Measurements from ENCODE around the gene ALDOB.

The ALDOB gene

DNA sequence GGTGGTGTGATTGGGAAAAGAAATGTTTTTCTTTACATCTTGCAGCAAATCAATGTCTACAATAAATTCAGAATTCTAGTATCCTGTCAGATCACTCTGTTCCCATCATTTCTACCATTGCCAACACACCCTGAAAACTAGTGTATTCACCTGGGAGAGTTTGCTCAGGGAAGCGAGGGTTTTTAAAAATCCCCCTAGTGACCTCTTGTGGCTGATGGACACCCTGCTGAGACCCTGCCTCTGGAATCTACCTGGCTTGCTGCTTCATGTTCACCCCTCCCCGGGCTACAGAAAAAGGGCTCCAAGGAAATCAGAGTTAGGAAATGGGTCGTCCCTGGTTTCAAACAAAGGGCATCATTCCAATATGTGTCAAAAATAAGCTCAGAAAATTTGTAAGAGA, 21.4 kb upstream of the ALDOB start:
- H3K4me3 ChIP-seq (ENCODE audit: low read depth, low read length), result no peak overlapping the region
- TF ChIP-seq EGR2 (tag by site-specific recombination; IDR thresholded peaks at IDR 0.05; ENCODE audit: low read depth) (no peak), ZNF112 (tag by site-specific recombination; IDR thresholded peaks at IDR 0.05) (no peak), RBAK (tag by site-specific recombination; IDR thresholded peaks at IDR 0.05) (no peak), ZNF48 (tag by site-specific recombination; IDR thresholded peaks at IDR 0.05) (no peak), ZNF202 (tag by site-specific recombination; IDR thresholded peaks at IDR 0.05; ENCODE audit: borderline replicate concordance) (no peak), ZFHX2 (tag by site-specific recombination; conservative IDR thresholded peaks at IDR 0.05) (no peak), ZFP69B (tag by site-specific recombination; IDR thresholded peaks at IDR 0.05) (no peak), SETDB1 (IDR thresholded peaks at IDR 0.05; ENCODE audit: insufficient read length, low read length) (no peak), ZNF292 (tag by site-specific recombination; IDR thresholded peaks at IDR 0.05; ENCODE audit: borderline replicate concordance, low read depth) (no peak), WT1 (tag by site-specific recombination; IDR thresholded peaks at IDR 0.05) (no peak), ZNF16 (tag by site-specific recombination; IDR thresholded peaks at IDR 0.05; ENCODE audit: low read depth) (no peak)
- TF ChIP-seq, protein P1, sequence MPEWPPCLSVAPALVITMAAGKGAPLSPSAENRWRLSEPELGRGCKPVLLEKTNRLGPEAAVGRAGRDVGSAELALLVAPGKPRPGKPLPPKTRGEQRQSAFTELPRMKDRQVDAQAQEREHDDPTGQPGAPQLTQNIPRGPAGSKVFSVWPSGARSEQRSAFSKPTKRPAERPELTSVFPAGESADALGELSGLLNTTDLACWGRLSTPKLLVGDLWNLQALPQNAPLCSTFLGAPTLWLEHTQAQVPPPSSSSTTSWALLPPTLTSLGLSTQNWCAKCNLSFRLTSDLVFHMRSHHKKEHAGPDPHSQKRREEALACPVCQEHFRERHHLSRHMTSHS (tag by site-specific recombination; IDR thresholded peaks at IDR 0.05), result no peak
- TF ChIP-seq, protein P2, sequence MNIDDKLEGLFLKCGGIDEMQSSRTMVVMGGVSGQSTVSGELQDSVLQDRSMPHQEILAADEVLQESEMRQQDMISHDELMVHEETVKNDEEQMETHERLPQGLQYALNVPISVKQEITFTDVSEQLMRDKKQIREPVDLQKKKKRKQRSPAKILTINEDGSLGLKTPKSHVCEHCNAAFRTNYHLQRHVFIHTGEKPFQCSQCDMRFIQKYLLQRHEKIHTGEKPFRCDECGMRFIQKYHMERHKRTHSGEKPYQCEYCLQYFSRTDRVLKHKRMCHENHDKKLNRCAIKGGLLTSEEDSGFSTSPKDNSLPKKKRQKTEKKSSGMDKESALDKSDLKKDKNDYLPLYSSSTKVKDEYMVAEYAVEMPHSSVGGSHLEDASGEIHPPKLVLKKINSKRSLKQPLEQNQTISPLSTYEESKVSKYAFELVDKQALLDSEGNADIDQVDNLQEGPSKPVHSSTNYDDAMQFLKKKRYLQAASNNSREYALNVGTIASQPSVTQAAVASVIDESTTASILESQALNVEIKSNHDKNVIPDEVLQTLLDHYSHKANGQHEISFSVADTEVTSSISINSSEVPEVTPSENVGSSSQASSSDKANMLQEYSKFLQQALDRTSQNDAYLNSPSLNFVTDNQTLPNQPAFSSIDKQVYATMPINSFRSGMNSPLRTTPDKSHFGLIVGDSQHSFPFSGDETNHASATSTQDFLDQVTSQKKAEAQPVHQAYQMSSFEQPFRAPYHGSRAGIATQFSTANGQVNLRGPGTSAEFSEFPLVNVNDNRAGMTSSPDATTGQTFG (tag by site-specific recombination; IDR thresholded peaks at IDR 0.05; ENCODE audit: borderline replicate concordance), result no peak
- CTCF ChIA-PET, result interaction anchor here (0.7 to 15.0 kb wide), 5 partner anchors 8 to 113 kb away, joined by 3 to 396 read pairs (median 6); partner anchors contain the start of gene RNF20

DNA sequence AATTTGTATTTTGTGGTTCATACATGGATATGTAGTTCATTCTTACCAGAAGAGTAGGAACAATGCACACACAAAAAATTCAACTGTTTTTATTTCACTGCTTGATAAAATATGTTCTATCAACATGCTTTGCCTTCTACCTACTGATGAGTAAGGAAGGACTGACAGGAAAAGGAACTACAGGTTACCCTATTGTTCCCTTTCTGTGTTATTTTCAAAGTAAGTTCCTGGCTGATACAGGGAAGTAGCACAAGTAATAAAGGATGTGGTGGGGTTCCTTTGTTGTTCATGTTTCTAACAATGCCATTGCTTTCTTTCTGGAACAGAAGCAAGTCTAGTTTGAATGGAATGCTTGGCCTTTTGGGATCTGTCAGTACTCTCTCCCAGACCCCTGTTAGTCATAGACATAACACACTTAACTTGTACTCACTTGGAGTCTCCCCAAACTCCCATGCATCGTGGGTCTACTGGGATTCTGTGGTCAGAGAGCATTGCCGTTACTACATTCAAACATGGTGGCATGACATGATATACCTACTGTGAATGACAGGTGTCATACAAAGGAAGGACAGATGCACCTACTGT, 20.2 kb upstream of the ALDOB start:
- no peak overlapping the region for H3K4me3 ChIP-seq (ENCODE audit: low read depth, low read length)
- H3K27ac ChIP-seq (ENCODE audit: extremely low read depth, low read depth, low read length), result no peak overlapping the region
- no peaks in the 10 kb centered on the region for H3K4me1 ChIP-seq (ENCODE audit: control insufficient read depth, insufficient read depth, low read length)
- ChIA-PET POLR2A (no interaction called here), CTCF (interaction anchor here (1.5 to 15.0 kb wide), 3 partner anchors 9 to 112 kb away, joined by 5 to 396 read pairs (median 6); partner anchors contain the start of gene RNF20)
- H3K9me3 ChIP-seq (ENCODE audit: control insufficient read depth, insufficient read depth, low read depth, low read length), result no peaks in the 10 kb centered on the region
- no peaks in the 10 kb centered on the region for H3K36me3 ChIP-seq (ENCODE audit: control insufficient read depth in 2 of 2, insufficient read depth in 1 of 2, low read length in 2 of 2)
- TF ChIP-seq ZEB2 (tag by site-specific recombination; IDR thresholded peaks at IDR 0.05) (no peak), ZNF10 (tag by site-specific recombination; IDR thresholded peaks at IDR 0.05) (no peak), YY1 (tag by site-specific recombination; IDR thresholded peaks at IDR 0.05) (no peak), MEIS1 (CRISPR knock-in tag; IDR thresholded peaks at IDR 0.05; ENCODE audit: borderline replicate concordance) (no peak), ZNF266 (tag by site-specific recombination; IDR thresholded peaks at IDR 0.05; ENCODE audit: low read depth) (no peak), GLI4 (tag by site-specific recombination; IDR thresholded peaks at IDR 0.05) (no peak)
- TF ChIP-seq, protein P3, sequence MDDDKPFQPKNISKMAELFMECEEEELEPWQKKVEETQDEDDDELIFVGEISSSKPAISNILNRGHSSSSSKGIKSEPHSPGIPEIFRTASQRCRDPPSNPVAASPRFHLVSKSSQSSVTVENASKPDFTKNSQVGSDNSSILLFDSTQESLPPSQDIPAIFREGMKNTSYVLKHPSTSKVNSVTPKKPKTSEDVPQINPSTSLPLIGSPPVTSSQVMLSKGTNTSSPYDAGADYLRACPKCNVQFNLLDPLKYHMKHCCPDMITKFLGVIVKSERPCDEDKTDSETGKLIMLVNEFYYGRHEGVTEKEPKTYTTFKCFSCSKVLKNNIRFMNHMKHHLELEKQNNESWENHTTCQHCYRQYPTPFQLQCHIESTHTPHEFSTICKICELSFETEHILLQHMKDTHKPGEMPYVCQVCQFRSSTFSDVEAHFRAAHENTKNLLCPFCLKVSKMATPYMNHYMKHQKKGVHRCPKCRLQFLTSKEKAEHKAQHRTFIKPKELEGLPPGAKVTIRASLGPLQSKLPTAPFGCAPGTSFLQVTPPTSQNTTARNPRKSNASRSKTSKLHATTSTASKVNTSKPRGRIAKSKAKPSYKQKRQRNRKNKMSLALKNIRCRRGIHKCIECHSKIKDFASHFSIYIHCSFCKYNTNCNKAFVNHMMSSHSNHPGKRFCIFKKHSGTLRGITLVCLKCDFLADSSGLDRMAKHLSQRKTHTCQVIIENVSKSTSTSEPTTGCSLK (tag by site-specific recombination; IDR thresholded peaks at IDR 0.05), result no peak
- TF ChIP-seq, protein P4, sequence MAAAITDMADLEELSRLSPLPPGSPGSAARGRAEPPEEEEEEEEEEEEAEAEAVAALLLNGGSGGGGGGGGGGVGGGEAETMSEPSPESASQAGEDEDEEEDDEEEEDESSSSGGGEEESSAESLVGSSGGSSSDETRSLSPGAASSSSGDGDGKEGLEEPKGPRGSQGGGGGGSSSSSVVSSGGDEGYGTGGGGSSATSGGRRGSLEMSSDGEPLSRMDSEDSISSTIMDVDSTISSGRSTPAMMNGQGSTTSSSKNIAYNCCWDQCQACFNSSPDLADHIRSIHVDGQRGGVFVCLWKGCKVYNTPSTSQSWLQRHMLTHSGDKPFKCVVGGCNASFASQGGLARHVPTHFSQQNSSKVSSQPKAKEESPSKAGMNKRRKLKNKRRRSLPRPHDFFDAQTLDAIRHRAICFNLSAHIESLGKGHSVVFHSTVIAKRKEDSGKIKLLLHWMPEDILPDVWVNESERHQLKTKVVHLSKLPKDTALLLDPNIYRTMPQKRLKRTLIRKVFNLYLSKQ (tag by site-specific recombination; IDR thresholded peaks at IDR 0.05; ENCODE audit: borderline replicate concordance), result no peak
- TF ChIP-seq, protein P5, sequence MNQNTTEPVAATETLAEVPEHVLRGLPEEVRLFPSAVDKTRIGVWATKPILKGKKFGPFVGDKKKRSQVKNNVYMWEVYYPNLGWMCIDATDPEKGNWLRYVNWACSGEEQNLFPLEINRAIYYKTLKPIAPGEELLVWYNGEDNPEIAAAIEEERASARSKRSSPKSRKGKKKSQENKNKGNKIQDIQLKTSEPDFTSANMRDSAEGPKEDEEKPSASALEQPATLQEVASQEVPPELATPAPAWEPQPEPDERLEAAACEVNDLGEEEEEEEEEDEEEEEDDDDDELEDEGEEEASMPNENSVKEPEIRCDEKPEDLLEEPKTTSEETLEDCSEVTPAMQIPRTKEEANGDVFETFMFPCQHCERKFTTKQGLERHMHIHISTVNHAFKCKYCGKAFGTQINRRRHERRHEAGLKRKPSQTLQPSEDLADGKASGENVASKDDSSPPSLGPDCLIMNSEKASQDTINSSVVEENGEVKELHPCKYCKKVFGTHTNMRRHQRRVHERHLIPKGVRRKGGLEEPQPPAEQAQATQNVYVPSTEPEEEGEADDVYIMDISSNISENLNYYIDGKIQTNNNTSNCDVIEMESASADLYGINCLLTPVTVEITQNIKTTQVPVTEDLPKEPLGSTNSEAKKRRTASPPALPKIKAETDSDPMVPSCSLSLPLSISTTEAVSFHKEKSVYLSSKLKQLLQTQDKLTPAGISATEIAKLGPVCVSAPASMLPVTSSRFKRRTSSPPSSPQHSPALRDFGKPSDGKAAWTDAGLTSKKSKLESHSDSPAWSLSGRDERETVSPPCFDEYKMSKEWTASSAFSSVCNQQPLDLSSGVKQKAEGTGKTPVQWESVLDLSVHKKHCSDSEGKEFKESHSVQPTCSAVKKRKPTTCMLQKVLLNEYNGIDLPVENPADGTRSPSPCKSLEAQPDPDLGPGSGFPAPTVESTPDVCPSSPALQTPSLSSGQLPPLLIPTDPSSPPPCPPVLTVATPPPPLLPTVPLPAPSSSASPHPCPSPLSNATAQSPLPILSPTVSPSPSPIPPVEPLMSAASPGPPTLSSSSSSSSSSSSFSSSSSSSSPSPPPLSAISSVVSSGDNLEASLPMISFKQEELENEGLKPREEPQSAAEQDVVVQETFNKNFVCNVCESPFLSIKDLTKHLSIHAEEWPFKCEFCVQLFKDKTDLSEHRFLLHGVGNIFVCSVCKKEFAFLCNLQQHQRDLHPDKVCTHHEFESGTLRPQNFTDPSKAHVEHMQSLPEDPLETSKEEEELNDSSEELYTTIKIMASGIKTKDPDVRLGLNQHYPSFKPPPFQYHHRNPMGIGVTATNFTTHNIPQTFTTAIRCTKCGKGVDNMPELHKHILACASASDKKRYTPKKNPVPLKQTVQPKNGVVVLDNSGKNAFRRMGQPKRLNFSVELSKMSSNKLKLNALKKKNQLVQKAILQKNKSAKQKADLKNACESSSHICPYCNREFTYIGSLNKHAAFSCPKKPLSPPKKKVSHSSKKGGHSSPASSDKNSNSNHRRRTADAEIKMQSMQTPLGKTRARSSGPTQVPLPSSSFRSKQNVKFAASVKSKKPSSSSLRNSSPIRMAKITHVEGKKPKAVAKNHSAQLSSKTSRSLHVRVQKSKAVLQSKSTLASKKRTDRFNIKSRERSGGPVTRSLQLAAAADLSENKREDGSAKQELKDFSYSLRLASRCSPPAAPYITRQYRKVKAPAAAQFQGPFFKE (tag by site-specific recombination; IDR thresholded peaks at IDR 0.05; ENCODE audit: borderline replicate concordance), result no peak

More for the DNA sequence above, 21.4 kb upstream of the ALDOB start:
- Histone ChIP-seq H3K36me3 (ENCODE audit: control insufficient read depth in 2 of 2, insufficient read depth in 1 of 2, low read length in 2 of 2) (no peaks in the 10 kb centered on the region), H3K4me1 (ENCODE audit: control insufficient read depth, insufficient read depth, low read length) (no peaks in the 10 kb centered on the region), H3K27ac (ENCODE audit: extremely low read depth, low read depth, low read length) (no peak overlapping the region), H3K9me3 (ENCODE audit: control insufficient read depth, insufficient read depth, low read depth, low read length) (no peaks in the 10 kb centered on the region)
- POLR2A ChIA-PET, result no interaction called here

All from HEK293 (cell line).